ENCODE results near the gene PMAIP1. TPM values are rescaled to one million over a fixed set of nuclear protein-coding genes. Genes with fewer than 3 reads are reported as not detected.

PMAIP1 gene
- total and polyA plus RNA-seq, 9 of the 15 experiments (the other 6 are each of a cell fraction or from before 2014, with no cell fraction given), result 8.0 to 22.9 (median 14.9) TPM

GRCh38 chr18:59900222-59901128, 679 bp downstream of the PMAIP1 start (continued):
- TF ChIP-seq MNT (conservative IDR thresholded peaks at IDR 0.05), result 0 out of 4 replicates have a peak, but pooled peaks have one; percentile 5 to 12
- no peak for TF ChIP-seq MTA2 (IDR thresholded peaks at IDR 0.05; ENCODE audit: low read depth)
- 0 out of 2 replicates have a peak, but pooled peaks have one; percentile 1 for TF ChIP-seq EGR1 (conservative IDR thresholded peaks at IDR 0.05)
- no peak for TF ChIP-seq GATAD2B (IDR thresholded peaks at IDR 0.05; ENCODE audit: borderline replicate concordance)
- TF ChIP-seq CC2D1A (IDR thresholded peaks at IDR 0.05), result no peak
- TF ChIP-seq FOXM1 (IDR thresholded peaks at IDR 0.05; ENCODE audit: low read depth), result no peak
- TF ChIP-seq FOXM1 (CRISPR knock-in tag; IDR thresholded peaks at IDR 0.05; ENCODE audit: low read depth), result 0 out of 2 replicates have a peak, but pooled peaks have one; percentile 38
- peak; percentile 79 for TF ChIP-seq EP400 (IDR thresholded peaks at IDR 0.05)
- TF ChIP-seq TSHZ1 (CRISPR knock-in tag; IDR thresholded peaks at IDR 0.05), result no peak
- 0 out of 2 replicates have a peak, but pooled peaks have one; percentile 17 for TF ChIP-seq ATF7 (IDR thresholded peaks at IDR 0.05)
- no peak for TF ChIP-seq CBFA2T3 (IDR thresholded peaks at IDR 0.05)
- no peak for TF ChIP-seq ELK1 (CRISPR knock-in tag; IDR thresholded peaks at IDR 0.05)
- TF ChIP-seq CEBPB (tag; IDR thresholded peaks at IDR 0.05), result peak; percentile 58
- TF ChIP-seq NR2C2 (CRISPR knock-in tag; IDR thresholded peaks at IDR 0.05), result no peak
- no peak for TF ChIP-seq NR2C2 (tag; IDR thresholded peaks at IDR 0.05)
- TF ChIP-seq CHAMP1 (IDR thresholded peaks at IDR 0.05), result no peak
